Activated naive CD8-positive, alpha-beta T cell treated with anti-CD3 and anti-CD28 coated beads, Interleukin-2, amount 50 U/mL, for 24 hours (primary cell): Measurements from ENCODE around the gene RAD51B.

Source experiments
- ATAC-seq: fragments of 150-1000 bp; cut with Tn5 transposase; one replicate; pipeline ENCODE4 v1.10.0; 2021
- DNase-seq: peaks from one replicate; pipeline ENCODE4 v3.0.0; 2021
- H3K27ac Mint-ChIP-seq: one replicate; pipeline ENCODE4 v1.8.0; 2021; ENCODE audit warnings: mild to moderate bottlenecking, mixed read lengths
- H3K27me3 Mint-ChIP-seq: one replicate; pipeline ENCODE4 v1.8.0; 2021; ENCODE audit warnings: mixed read lengths
- H3K36me3 Mint-ChIP-seq: one replicate; pipeline ENCODE4 v1.8.0; 2021; ENCODE audit warnings: low read depth, mixed read lengths
- H3K4me1 Mint-ChIP-seq: one replicate; pipeline ENCODE4 v1.8.0; 2021; ENCODE audit warnings: mixed read lengths
- H3K4me3 Mint-ChIP-seq: one replicate; pipeline ENCODE4 v1.8.0; 2021; ENCODE audit warnings: mild to moderate bottlenecking, moderate library complexity, mixed read lengths
- H3K9me3 Mint-ChIP-seq: one replicate; pipeline ENCODE4 v1.8.0; 2021; ENCODE audit warnings: mixed read lengths

Gene RAD51B

GRCh38 chr14:68744613-68745012 is 925.0 kb downstream of the RAD51B start:
- DNase-seq, result no peak
- Mint-ChIP-seq H3K27ac (no peak overlapping the region), H3K4me3 (no peak overlapping the region)

GRCh38 chr14:68747393-68747792 is 927.8 kb downstream of the RAD51B start:
- Mint-ChIP-seq H3K9me3 (no peaks in the 10 kb centered on the region), H3K4me1 (peaks cover 5% of the 10 kb centered on the region), H3K36me3 (no peaks in the 10 kb centered on the region), H3K27me3 (no peaks in the 10 kb centered on the region), H3K27ac (no peak overlapping the region), H3K4me3 (no peak overlapping the region)
- DNase-seq, result no peak
- ATAC-seq, result no peak

More at GRCh38 chr14:68744613-68745012, 925.0 kb downstream of the RAD51B start:
- no peak for ATAC-seq
- Mint-ChIP-seq H3K27me3 (no peaks in the 10 kb centered on the region), H3K36me3 (peaks cover 4% of the 10 kb centered on the region), H3K9me3 (peaks cover 11% of the 10 kb centered on the region), H3K4me1 (peaks cover 23% of the 10 kb centered on the region)

GRCh38 chr14:68748260-68748659 is 928.7 kb downstream of the RAD51B start:
- Mint-ChIP-seq H3K9me3 (no peaks in the 10 kb centered on the region), H3K27me3 (no peaks in the 10 kb centered on the region), H3K27ac (no peak overlapping the region), H3K4me1 (peaks cover under 1% of the 10 kb centered on the region), H3K36me3 (no peaks in the 10 kb centered on the region), H3K4me3 (no peak overlapping the region)
- ATAC-seq, result no peak
- no peak for DNase-seq

- no peaks in the 10 kb centered on the region for H3K9me3 Mint-ChIP-seq
- H3K27me3 Mint-ChIP-seq, result no peaks in the 10 kb centered on the region
- no peaks in the 10 kb centered on the region for H3K4me1 Mint-ChIP-seq
- H3K36me3 Mint-ChIP-seq, result no peaks in the 10 kb centered on the region
- ATAC-seq (no peak), DNase-seq (no peak)
- H3K4me3 Mint-ChIP-seq, result no peak overlapping the region
- H3K27ac Mint-ChIP-seq, result no peak overlapping the region
These were observed 929.1 kb downstream of the RAD51B start for GRCh38 chr14:68748691-68749090.

- no peak for ATAC-seq
- Mint-ChIP-seq H3K27me3 (no peaks in the 10 kb centered on the region), H3K27ac (no peak overlapping the region), H3K4me3 (no peak overlapping the region), H3K9me3 (no peaks in the 10 kb centered on the region), H3K36me3 (no peaks in the 10 kb centered on the region), H3K4me1 (no peaks in the 10 kb centered on the region)
- no peak for DNase-seq
These were observed 930.2 kb downstream of the RAD51B start for GRCh38 chr14:68749487-68750475.

- H3K9me3 Mint-ChIP-seq, result no peaks in the 10 kb centered on the region
- DNase-seq (no peak), ATAC-seq (no peak)
- no peaks in the 10 kb centered on the region for H3K36me3 Mint-ChIP-seq
- peaks cover 10% of the 10 kb centered on the region for H3K4me1 Mint-ChIP-seq
- H3K27ac Mint-ChIP-seq, result no peak overlapping the region
- no peak overlapping the region for H3K4me3 Mint-ChIP-seq
- no peaks in the 10 kb centered on the region for H3K27me3 Mint-ChIP-seq
These were observed 932.9 kb downstream of the RAD51B start for GRCh38 chr14:68752271-68753006.

GRCh38 chr14:68753690-68754089 is 934.1 kb downstream of the RAD51B start:
- no peak for ATAC-seq
- Mint-ChIP-seq H3K27ac (no peak overlapping the region), H3K4me1 (peaks cover 16% of the 10 kb centered on the region), H3K27me3 (no peaks in the 10 kb centered on the region), H3K9me3 (no peaks in the 10 kb centered on the region), H3K4me3 (no peak overlapping the region), H3K36me3 (no peaks in the 10 kb centered on the region)
- DNase-seq, result no peak

GRCh38 chr14:68755016-68755353 is 935.4 kb downstream of the RAD51B start:
- Mint-ChIP-seq H3K9me3 (no peaks in the 10 kb centered on the region), H3K4me3 (no peak overlapping the region), H3K4me1 (peaks cover 16% of the 10 kb centered on the region), H3K27ac (no peak overlapping the region), H3K27me3 (no peaks in the 10 kb centered on the region), H3K36me3 (no peaks in the 10 kb centered on the region)
- ATAC-seq, result no peak
- no peak for DNase-seq

GRCh38 chr14:68756000-68756481 is 936.5 kb downstream of the RAD51B start:
- Mint-ChIP-seq H3K27me3 (no peaks in the 10 kb centered on the region), H3K4me1 (peaks cover 16% of the 10 kb centered on the region), H3K9me3 (no peaks in the 10 kb centered on the region), H3K4me3 (no peak overlapping the region), H3K36me3 (no peaks in the 10 kb centered on the region), H3K27ac (no peak overlapping the region)
- ATAC-seq (no peak), DNase-seq (no peak)

- no peak overlapping the region for H3K4me3 Mint-ChIP-seq
These were observed 937.2 kb downstream of the RAD51B start for GRCh38 chr14:68756734-68757133.

GRCh38 chr14:68757618-68758081 is 938.1 kb downstream of the RAD51B start:
- H3K27ac Mint-ChIP-seq, result no peak overlapping the region
- H3K4me3 Mint-ChIP-seq, result no peak overlapping the region
- ATAC-seq (no peak), DNase-seq (no peak)
- no peaks in the 10 kb centered on the region for H3K27me3 Mint-ChIP-seq
- H3K4me1 Mint-ChIP-seq, result peaks cover 17% of the 10 kb centered on the region
- H3K36me3 Mint-ChIP-seq, result no peaks in the 10 kb centered on the region
- H3K9me3 Mint-ChIP-seq, result no peaks in the 10 kb centered on the region

More at GRCh38 chr14:68756734-68757133, 937.2 kb downstream of the RAD51B start:
- Mint-ChIP-seq H3K27ac (no peak overlapping the region), H3K27me3 (no peaks in the 10 kb centered on the region), H3K9me3 (no peaks in the 10 kb centered on the region), H3K4me1 (peaks cover 16% of the 10 kb centered on the region), H3K36me3 (no peaks in the 10 kb centered on the region)
- ATAC-seq (no peak), DNase-seq (no peak)

- ATAC-seq (no peak), DNase-seq (no peak)
- Mint-ChIP-seq H3K4me1 (peaks cover 17% of the 10 kb centered on the region), H3K4me3 (no peak overlapping the region), H3K36me3 (no peaks in the 10 kb centered on the region), H3K9me3 (no peaks in the 10 kb centered on the region), H3K27ac (no peak overlapping the region), H3K27me3 (no peaks in the 10 kb centered on the region)
These were observed 938.7 kb downstream of the RAD51B start for GRCh38 chr14:68758301-68758700.

GRCh38 chr14:68759017-68759560 is 939.5 kb downstream of the RAD51B start:
- Mint-ChIP-seq H3K36me3 (no peaks in the 10 kb centered on the region), H3K4me3 (no peak overlapping the region), H3K4me1 (peaks cover 17% of the 10 kb centered on the region), H3K27me3 (no peaks in the 10 kb centered on the region), H3K27ac (no peak overlapping the region), H3K9me3 (no peaks in the 10 kb centered on the region)
- ATAC-seq (no peak), DNase-seq (no peak)

- Mint-ChIP-seq H3K9me3 (no peaks in the 10 kb centered on the region), H3K27ac (no peak overlapping the region), H3K4me1 (peaks cover 17% of the 10 kb centered on the region), H3K27me3 (no peaks in the 10 kb centered on the region), H3K4me3 (no peak overlapping the region), H3K36me3 (no peaks in the 10 kb centered on the region)
- DNase-seq, result no peak
- ATAC-seq, result no peak
These were observed 940.4 kb downstream of the RAD51B start for GRCh38 chr14:68759937-68760336.
